ENCODE data around the gene ASRGL1. TPM values are rescaled to one million over a fixed set of nuclear protein-coding genes. Genes with fewer than 3 reads are reported as not detected.
A peak's percentile ranks its signal among the peaks of the same experiment; 100 is the strongest.

The ASRGL1 gene
- total RNA-seq, 5 donors from 2014 or later (not counting 1 experiment from before 2014, with no cell fraction given), result 0.88 to 2.6 (median 1.9) TPM

GRCh38 chr11:62428871-62429560, 91.8 kb downstream of the ASRGL1 start:
- Mint-ChIP-seq H3K27me3 (no peaks in the 10 kb centered on the region), H3K4me3 (no peak overlapping the region), H3K36me3 (no peaks in the 10 kb centered on the region), H3K27ac (peak overlapping the region in 1 of 2 donors; percentile 49), H3K4me1 (peaks cover 40 to 80% (median 60%) of the 10 kb centered on the region in 3 donors), H3K9me3 (no peaks in the 10 kb centered on the region)
- no peak overlapping the region for H3K4me3 ChIP-seq (ENCODE audit: control insufficient read depth in 1 of 2, extremely low read depth in 1 of 2, low read length in 1 of 2)
- ChIA-PET CTCF (interaction anchor here in 1 of 2 donors (0.6 to 0.7 kb wide), 2 partner anchors 18 to 23 kb away, joined by 3 read pairs; no protein-coding TSS in a partner anchor), POLR2A (no interaction called here)
- WGBS (ENCODE audit: insufficient coverage), result 70% methylated on average over 4 of the region's 8 CpGs
- no peaks in the 10 kb centered on the region for H3K9me3 ChIP-seq
- no peaks in the 10 kb centered on the region for H3K36me3 ChIP-seq (ENCODE audit: control insufficient read depth in 2 of 2, extremely low read depth in 1 of 2, insufficient read depth in 1 of 2, low read length in 1 of 2)
- H3K4me1 ChIP-seq (ENCODE audit: control insufficient read depth in 1 of 2, extremely low read depth in 1 of 2, insufficient read depth in 2 of 2, low read length in 2 of 2), result peaks cover 23 to 33% of the 10 kb centered on the region in 2 experiments
- ATAC-seq (replicated peaks in 1 of 4) (no peak), DNase-seq (no peak)
- H3K27ac ChIP-seq (ENCODE audit: low read length), result no peak overlapping the region
- H3K27me3 ChIP-seq (replicated peaks in 1 of 2; ENCODE audit: control insufficient read depth in 2 of 2, extremely low read depth in 1 of 2, insufficient read depth in 2 of 2, low read length in 1 of 2), result peaks cover 0 to 5% of the 10 kb centered on the region in 2 experiments

- no peaks in the 10 kb centered on the region for H3K27me3 ChIP-seq (replicated peaks in 1 of 2; ENCODE audit: control insufficient read depth in 2 of 2, extremely low read depth in 1 of 2, insufficient read depth in 2 of 2, low read length in 1 of 2)
- Mint-ChIP-seq H3K4me1 (peaks cover 40 to 86% (median 63%) of the 10 kb centered on the region in 3 donors), H3K27me3 (no peaks in the 10 kb centered on the region), H3K9me3 (no peaks in the 10 kb centered on the region), H3K4me3 (no peak overlapping the region), H3K36me3 (no peaks in the 10 kb centered on the region), H3K27ac (no peak overlapping the region)
- DNase-seq (no peak), ATAC-seq (replicated peaks in 1 of 4) (no peak)
- no peak overlapping the region for H3K27ac ChIP-seq (ENCODE audit: low read length)
- no peaks in the 10 kb centered on the region for H3K9me3 ChIP-seq
- 100% methylated on average over 3 of the region's 3 CpGs for WGBS (ENCODE audit: insufficient coverage)
- H3K36me3 ChIP-seq (ENCODE audit: control insufficient read depth in 2 of 2, extremely low read depth in 1 of 2, insufficient read depth in 1 of 2, low read length in 1 of 2), result no peaks in the 10 kb centered on the region
- no peak overlapping the region for H3K4me3 ChIP-seq (ENCODE audit: control insufficient read depth in 1 of 2, extremely low read depth in 1 of 2, low read length in 1 of 2)
- ChIA-PET CTCF (no interaction called here), POLR2A (no interaction called here)
- peaks cover 23 to 26% of the 10 kb centered on the region in 2 experiments for H3K4me1 ChIP-seq (ENCODE audit: control insufficient read depth in 1 of 2, extremely low read depth in 1 of 2, insufficient read depth in 2 of 2, low read length in 2 of 2)
Measured at GRCh38 chr11:62430425-62430824, 93.2 kb downstream of the ASRGL1 start.

GRCh38 chr11:62431171-62431901, 94.1 kb downstream of the ASRGL1 start:
- Mint-ChIP-seq H3K4me1 (peaks cover 44 to 90% (median 67%) of the 10 kb centered on the region in 3 donors), H3K36me3 (no peaks in the 10 kb centered on the region), H3K4me3 (no peak overlapping the region), H3K27me3 (no peaks in the 10 kb centered on the region), H3K27ac (no peak overlapping the region), H3K9me3 (no peaks in the 10 kb centered on the region)
- no peaks in the 10 kb centered on the region for H3K9me3 ChIP-seq
- no peaks in the 10 kb centered on the region for H3K36me3 ChIP-seq (ENCODE audit: control insufficient read depth in 2 of 2, extremely low read depth in 1 of 2, insufficient read depth in 1 of 2, low read length in 1 of 2)
- peaks cover 24 to 26% of the 10 kb centered on the region in 2 experiments for H3K4me1 ChIP-seq (ENCODE audit: control insufficient read depth in 1 of 2, extremely low read depth in 1 of 2, insufficient read depth in 2 of 2, low read length in 2 of 2)
- POLR2A ChIA-PET, result no interaction called here
- no peak for DNase-seq
- CTCF ChIA-PET, result no interaction called here
- WGBS (ENCODE audit: insufficient coverage), result 87% methylated on average over 4 of the region's 11 CpGs
- H3K27ac ChIP-seq (ENCODE audit: low read length), result no peak overlapping the region
- no peaks in the 10 kb centered on the region for H3K27me3 ChIP-seq (replicated peaks in 1 of 2; ENCODE audit: control insufficient read depth in 2 of 2, extremely low read depth in 1 of 2, insufficient read depth in 2 of 2, low read length in 1 of 2)
- H3K4me3 ChIP-seq (ENCODE audit: control insufficient read depth in 1 of 2, extremely low read depth in 1 of 2, low read length in 1 of 2), result no peak overlapping the region
- no peak for ATAC-seq (replicated peaks in 1 of 4)

- no peak for ATAC-seq (replicated peaks in 1 of 4)
- no peak overlapping the region for H3K4me3 ChIP-seq (ENCODE audit: control insufficient read depth in 1 of 2, extremely low read depth in 1 of 2, low read length in 1 of 2)
- POLR2A ChIA-PET, result no interaction called here
- H3K27ac Mint-ChIP-seq, result no peak overlapping the region
- CTCF ChIA-PET, result no interaction called here
- peaks cover 33 to 77% (median 55%) of the 10 kb centered on the region in 3 donors for H3K4me1 Mint-ChIP-seq
- H3K27ac ChIP-seq (ENCODE audit: low read length), result no peak overlapping the region
- peak overlapping the region in 1 of 3 donors; percentile 38 for H3K4me3 Mint-ChIP-seq
- H3K36me3 ChIP-seq (ENCODE audit: control insufficient read depth in 2 of 2, extremely low read depth in 1 of 2, insufficient read depth in 1 of 2, low read length in 1 of 2), result no peaks in the 10 kb centered on the region
- no peaks in the 10 kb centered on the region for H3K9me3 ChIP-seq
- no peak for DNase-seq
- H3K27me3 ChIP-seq (replicated peaks in 1 of 2; ENCODE audit: control insufficient read depth in 2 of 2, extremely low read depth in 1 of 2, insufficient read depth in 2 of 2, low read length in 1 of 2), result no peaks in the 10 kb centered on the region
- H3K27me3 Mint-ChIP-seq, result no peaks in the 10 kb centered on the region
- H3K9me3 Mint-ChIP-seq, result no peaks in the 10 kb centered on the region
- WGBS (ENCODE audit: insufficient coverage), result 92% methylated on average over 5 of the region's 9 CpGs
- no peaks in the 10 kb centered on the region for H3K36me3 Mint-ChIP-seq
- H3K4me1 ChIP-seq (ENCODE audit: control insufficient read depth in 1 of 2, extremely low read depth in 1 of 2, insufficient read depth in 2 of 2, low read length in 2 of 2), result peaks cover 11 to 16% of the 10 kb centered on the region in 2 experiments
Measured at GRCh38 chr11:62432695-62433094, 95.4 kb downstream of the ASRGL1 start.

GRCh38 chr11:62433141-62433903, 96.1 kb downstream of the ASRGL1 start:
- H3K9me3 ChIP-seq, result no peaks in the 10 kb centered on the region
- 61% methylated on average over 7 of the region's 16 CpGs for WGBS (ENCODE audit: insufficient coverage)
- Mint-ChIP-seq H3K27ac (peak overlapping the region in 1 of 2 donors; percentile 6), H3K36me3 (no peaks in the 10 kb centered on the region), H3K4me1 (peaks cover 29 to 74% (median 51%) of the 10 kb centered on the region in 3 donors), H3K4me3 (peak overlapping the region in 2 of 3 donors; percentile 38 to 49), H3K9me3 (no peaks in the 10 kb centered on the region), H3K27me3 (no peaks in the 10 kb centered on the region)
- H3K4me1 ChIP-seq (ENCODE audit: control insufficient read depth in 1 of 2, extremely low read depth in 1 of 2, insufficient read depth in 2 of 2, low read length in 2 of 2), result peaks cover 10 to 13% of the 10 kb centered on the region in 2 experiments
- DNase-seq (no peak), ATAC-seq (replicated peaks in 1 of 4) (no peak)
- H3K36me3 ChIP-seq (ENCODE audit: control insufficient read depth in 2 of 2, extremely low read depth in 1 of 2, insufficient read depth in 1 of 2, low read length in 1 of 2), result no peaks in the 10 kb centered on the region
- ChIA-PET POLR2A (no interaction called here), CTCF (no interaction called here)
- no peaks in the 10 kb centered on the region for H3K27me3 ChIP-seq (replicated peaks in 1 of 2; ENCODE audit: control insufficient read depth in 2 of 2, extremely low read depth in 1 of 2, insufficient read depth in 2 of 2, low read length in 1 of 2)
- H3K27ac ChIP-seq (ENCODE audit: low read length), result no peak overlapping the region
- no peak overlapping the region for H3K4me3 ChIP-seq (ENCODE audit: control insufficient read depth in 1 of 2, extremely low read depth in 1 of 2, low read length in 1 of 2)

GRCh38 chr11:62433904-62434276, 96.6 kb downstream of the ASRGL1 start:
- H3K9me3 Mint-ChIP-seq, result no peaks in the 10 kb centered on the region
- peak overlapping the region; percentile 6 to 40 for H3K27ac Mint-ChIP-seq
- ChIA-PET POLR2A (no interaction called here), CTCF (no interaction called here)
- ATAC-seq (replicated peaks in 1 of 4) (no peak), DNase-seq (no peak)
- no peaks in the 10 kb centered on the region for H3K27me3 Mint-ChIP-seq
- peaks cover 29 to 69% (median 48%) of the 10 kb centered on the region in 3 donors for H3K4me1 Mint-ChIP-seq
- H3K9me3 ChIP-seq, result no peaks in the 10 kb centered on the region
- peaks cover 10 to 13% of the 10 kb centered on the region in 2 experiments for H3K4me1 ChIP-seq (ENCODE audit: control insufficient read depth in 1 of 2, extremely low read depth in 1 of 2, insufficient read depth in 2 of 2, low read length in 2 of 2)
- no peak overlapping the region for H3K4me3 ChIP-seq (ENCODE audit: control insufficient read depth in 1 of 2, extremely low read depth in 1 of 2, low read length in 1 of 2)
- no peak overlapping the region for H3K27ac ChIP-seq (ENCODE audit: low read length)
- H3K36me3 ChIP-seq (ENCODE audit: control insufficient read depth in 2 of 2, extremely low read depth in 1 of 2, insufficient read depth in 1 of 2, low read length in 1 of 2), result no peaks in the 10 kb centered on the region
- peak overlapping the region; percentile 5 to 49 (median 38) for H3K4me3 Mint-ChIP-seq
- no peaks in the 10 kb centered on the region for H3K27me3 ChIP-seq (replicated peaks in 1 of 2; ENCODE audit: control insufficient read depth in 2 of 2, extremely low read depth in 1 of 2, insufficient read depth in 2 of 2, low read length in 1 of 2)
- 59% methylated on average over 5 of the region's 6 CpGs for WGBS (ENCODE audit: insufficient coverage)
- no peaks in the 10 kb centered on the region for H3K36me3 Mint-ChIP-seq

Measured in T-cell (primary cell).